ENCODE results near the gene EPHB2.

The EPHB2 gene

GRCh38 chr1:22879445-22879844 is 168.8 kb downstream of the EPHB2 start:
- Histone ChIP-seq H3K27me3 (replicated peaks; ENCODE audit: control insufficient read depth, insufficient read depth, low read length) (no peaks in the 10 kb centered on the region; the same call in none of the 2 replicates), H3K4me3 (replicated peaks; ENCODE audit: low read depth, low read length) (no peak overlapping the region), H3K36me3 (ENCODE audit: control insufficient read depth, insufficient read depth, low read length) (no peaks in the 10 kb centered on the region)
- TF ChIP-seq, protein P1, sequence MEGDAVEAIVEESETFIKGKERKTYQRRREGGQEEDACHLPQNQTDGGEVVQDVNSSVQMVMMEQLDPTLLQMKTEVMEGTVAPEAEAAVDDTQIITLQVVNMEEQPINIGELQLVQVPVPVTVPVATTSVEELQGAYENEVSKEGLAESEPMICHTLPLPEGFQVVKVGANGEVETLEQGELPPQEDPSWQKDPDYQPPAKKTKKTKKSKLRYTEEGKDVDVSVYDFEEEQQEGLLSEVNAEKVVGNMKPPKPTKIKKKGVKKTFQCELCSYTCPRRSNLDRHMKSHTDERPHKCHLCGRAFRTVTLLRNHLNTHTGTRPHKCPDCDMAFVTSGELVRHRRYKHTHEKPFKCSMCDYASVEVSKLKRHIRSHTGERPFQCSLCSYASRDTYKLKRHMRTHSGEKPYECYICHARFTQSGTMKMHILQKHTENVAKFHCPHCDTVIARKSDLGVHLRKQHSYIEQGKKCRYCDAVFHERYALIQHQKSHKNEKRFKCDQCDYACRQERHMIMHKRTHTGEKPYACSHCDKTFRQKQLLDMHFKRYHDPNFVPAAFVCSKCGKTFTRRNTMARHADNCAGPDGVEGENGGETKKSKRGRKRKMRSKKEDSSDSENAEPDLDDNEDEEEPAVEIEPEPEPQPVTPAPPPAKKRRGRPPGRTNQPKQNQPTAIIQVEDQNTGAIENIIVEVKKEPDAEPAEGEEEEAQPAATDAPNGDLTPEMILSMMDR (IDR thresholded peaks at IDR 0.05; ENCODE audit: insufficient read depth, low read length, poor library complexity, severe bottlenecking), result no peak
- DNase-seq (ENCODE audit: extremely low read depth, insufficient read length), result no peak

DNA sequence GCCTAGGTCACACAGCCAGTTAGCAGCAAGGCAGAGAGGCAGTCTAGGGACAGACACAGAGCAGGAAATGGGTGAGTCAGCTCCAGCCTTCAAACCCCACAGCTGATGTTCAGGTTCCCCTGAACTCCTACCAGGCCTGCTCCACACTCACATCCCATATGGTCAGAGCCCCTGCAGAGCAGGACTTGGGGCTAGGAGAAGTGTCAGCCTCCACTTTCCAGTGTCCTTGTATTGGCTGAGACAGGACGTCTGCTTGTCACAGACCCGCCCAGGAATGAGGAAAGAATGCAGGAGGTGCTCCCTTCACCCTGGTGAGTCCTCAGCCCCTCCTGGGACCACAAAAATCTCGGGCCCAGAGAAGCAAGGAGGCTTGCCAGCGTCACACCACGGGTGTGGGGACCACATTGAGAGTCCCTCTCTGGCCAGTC is 169.5 kb downstream of the EPHB2 start:
- no peaks in the 10 kb centered on the region for H3K36me3 ChIP-seq (ENCODE audit: control insufficient read depth, insufficient read depth, low read length)
- no peak overlapping the region for H3K4me3 ChIP-seq (replicated peaks; ENCODE audit: low read depth, low read length)
- no peak for DNase-seq (ENCODE audit: extremely low read depth, insufficient read length)
- H3K27me3 ChIP-seq (replicated peaks; ENCODE audit: control insufficient read depth, insufficient read depth, low read length), result no peaks in the 10 kb centered on the region; the same call in none of the 2 replicates
- TF ChIP-seq, protein P1 (IDR thresholded peaks at IDR 0.05; ENCODE audit: insufficient read depth, low read length, poor library complexity, severe bottlenecking), result no peak

GRCh38 chr1:22883406-22883805 is 172.8 kb downstream of the EPHB2 start:
- Histone ChIP-seq H3K4me3 (replicated peaks; ENCODE audit: low read depth, low read length) (no peak overlapping the region), H3K27me3 (replicated peaks; ENCODE audit: control insufficient read depth, insufficient read depth, low read length) (no peaks in the 10 kb centered on the region; the same call in 1 of the 2 replicates), H3K36me3 (ENCODE audit: control insufficient read depth, insufficient read depth, low read length) (no peaks in the 10 kb centered on the region)
- TF ChIP-seq, protein P1 (IDR thresholded peaks at IDR 0.05; ENCODE audit: insufficient read depth, low read length, poor library complexity, severe bottlenecking), result no peak
- no peak for DNase-seq (ENCODE audit: extremely low read depth, insufficient read length)

DNA sequence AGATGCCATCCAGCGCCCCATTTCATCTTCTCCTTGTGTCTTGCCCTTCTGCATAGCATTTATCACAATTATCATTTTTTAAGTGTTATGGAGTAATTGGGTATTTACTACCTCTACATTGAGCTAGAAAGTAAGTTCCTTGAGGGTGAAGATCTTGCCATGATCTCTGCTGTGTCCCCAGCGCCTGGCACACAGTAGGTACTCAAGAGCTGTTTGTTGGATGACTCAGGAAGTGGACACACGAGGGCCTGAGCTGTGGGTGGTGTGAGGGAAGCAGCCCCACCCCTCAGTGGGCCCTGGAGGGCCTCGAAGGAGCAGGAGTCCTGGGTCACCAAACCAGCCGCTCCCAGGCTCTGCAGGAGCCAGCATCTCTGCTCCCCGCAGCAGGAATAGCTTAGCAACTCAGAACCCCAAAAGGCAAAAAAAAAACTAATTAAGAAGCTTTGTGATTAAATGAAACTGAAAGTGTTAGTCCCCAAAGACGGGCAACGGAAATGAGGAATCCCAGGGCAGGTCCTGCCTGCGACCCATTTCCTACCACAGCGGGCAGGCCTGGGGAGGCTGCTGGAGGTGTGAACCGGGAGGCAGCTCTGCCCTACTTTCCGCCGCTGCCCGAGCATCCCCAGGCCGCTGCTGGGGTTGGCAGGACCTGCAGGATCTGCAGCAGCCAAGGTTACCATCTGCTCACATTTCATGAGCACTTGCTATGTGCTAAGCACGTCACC is 174.3 kb downstream of the EPHB2 start:
- H3K36me3 ChIP-seq (ENCODE audit: control insufficient read depth, insufficient read depth, low read length), result no peaks in the 10 kb centered on the region
- H3K27me3 ChIP-seq (replicated peaks; ENCODE audit: control insufficient read depth, insufficient read depth, low read length), result no peaks in the 10 kb centered on the region
- TF ChIP-seq, protein P1 (IDR thresholded peaks at IDR 0.05; ENCODE audit: insufficient read depth, low read length, poor library complexity, severe bottlenecking), result no peak
- no peak overlapping the region for H3K4me3 ChIP-seq (replicated peaks; ENCODE audit: low read depth, low read length)
- peak; percentile 33 for DNase-seq (ENCODE audit: extremely low read depth, insufficient read length)

- TF ChIP-seq, protein P1 (IDR thresholded peaks at IDR 0.05; ENCODE audit: insufficient read depth, low read length, poor library complexity, severe bottlenecking), result no peak
- Histone ChIP-seq H3K27me3 (replicated peaks; ENCODE audit: control insufficient read depth, insufficient read depth, low read length) (no peaks in the 10 kb centered on the region), H3K36me3 (ENCODE audit: control insufficient read depth, insufficient read depth, low read length) (no peaks in the 10 kb centered on the region), H3K4me3 (replicated peaks; ENCODE audit: low read depth, low read length) (no peak overlapping the region)
- no peak for DNase-seq (ENCODE audit: extremely low read depth, insufficient read length)
Measured at GRCh38 chr1:22886211-22886610, 175.6 kb downstream of the EPHB2 start.

Data from GM06990 (cell line).